Measurements from ENCODE around the gene DDX42.

Gene DDX42

GRCh38 chr17:63837962-63838600 is 64.1 kb downstream of the DDX42 start:
- H3K4me3 ChIP-seq (replicated peaks; ENCODE audit: low read depth, low read length): no peak overlapping the region
- no peak for DNase-seq (ENCODE audit: low read depth)
- TF ChIP-seq CTCF (IDR thresholded peaks at IDR 0.05; ENCODE audit: low read length, missing control alignments): no peak

GRCh38 chr17:63838631-63839171 is 64.7 kb downstream of the DDX42 start:
- no peak for TF ChIP-seq CTCF (IDR thresholded peaks at IDR 0.05; ENCODE audit: low read length, missing control alignments)
- peak overlapping the region; percentile 17 for H3K4me3 ChIP-seq (replicated peaks; ENCODE audit: low read depth, low read length)
- DNase-seq (ENCODE audit: low read depth): peak; percentile 89

- DNase-seq (ENCODE audit: low read depth): peak; percentile 28
- TF ChIP-seq CTCF (IDR thresholded peaks at IDR 0.05; ENCODE audit: low read length, missing control alignments): no peak
- H3K4me3 ChIP-seq (replicated peaks; ENCODE audit: low read depth, low read length): peak overlapping the region; percentile 92
Measured at GRCh38 chr17:63840591-63841349, 66.8 kb downstream of the DDX42 start.

GRCh38 chr17:63841350-63842172 is 67.6 kb downstream of the DDX42 start:
- TF ChIP-seq CTCF (IDR thresholded peaks at IDR 0.05; ENCODE audit: low read length, missing control alignments): no peak
- H3K4me3 ChIP-seq (replicated peaks; ENCODE audit: low read depth, low read length): peak overlapping the region; percentile 92
- DNase-seq (ENCODE audit: low read depth): peak; percentile 52

- H3K4me3 ChIP-seq (replicated peaks; ENCODE audit: low read depth, low read length): peak overlapping the region; percentile 92
- TF ChIP-seq CTCF (IDR thresholded peaks at IDR 0.05; ENCODE audit: low read length, missing control alignments): no peak
- no peak for DNase-seq (ENCODE audit: low read depth)
Measured at GRCh38 chr17:63842173-63842539, 68.2 kb downstream of the DDX42 start.

- TF ChIP-seq CTCF (IDR thresholded peaks at IDR 0.05; ENCODE audit: low read length, missing control alignments): no peak
- H3K4me3 ChIP-seq (replicated peaks; ENCODE audit: low read depth, low read length): peak within 1 kb of the TSS; percentile 92
- DNase-seq (ENCODE audit: low read depth): peak; percentile 99
Measured at GRCh38 chr17:63842540-63843386, 68.8 kb downstream of the DDX42 start, which contains the start of gene SMARCD2. SMARCD2 (minus strand) TSS chr17:63842685; CDS start chr17:63842674, 11 bp downstream.

- DNase-seq (ENCODE audit: low read depth): peak; percentile 93
- peak overlapping the region; percentile 92 for H3K4me3 ChIP-seq (replicated peaks; ENCODE audit: low read depth, low read length)
Measured at GRCh38 chr17:63843387-63843888, 69.5 kb downstream of the DDX42 start.
